IMR-90 (cell line): Measurements from ENCODE around the gene PI4KA. TPM values are rescaled to one million over a fixed set of nuclear protein-coding genes. Genes with fewer than 3 reads are reported as not detected.
A peak's percentile ranks its signal among the peaks of the same experiment; 100 is the strongest.

Source experiments
- ATAC-seq: fragments of 200-7000 bp; cut with Tn5 transposase; 2 replicates; pipeline ENCODE4 v1.9.1; 2020; ENCODE audit warnings: low read depth, mild to moderate bottlenecking, moderate library complexity
- BruUV-seq: library from RNA; stranded (reverse); fragments of 400-500 nt; replicated peaks from 2 replicates; lab custom pipeline; 2021; lab: Mats Ljungman, UMichigan
- CTCF ChIA-PET: fragments of 300-600 bp; formaldehyde crosslinking; extraction: SDS; loops from one replicate; lab custom pipeline; 2021; ENCODE audit warnings: antibody characterized with exemption; lab: Yijun Ruan, JAX
- POLR2A ChIA-PET: fragments of 300-600 bp; sonication (Branson Sonifier 250); formaldehyde crosslinking; loops from one replicate; lab custom pipeline; 2022; ENCODE audit warnings: antibody characterized with exemption; ENCODE audit not compliant: unreplicated experiment; lab: Charles Lee
- DNase-seq: peaks from one replicate; pipeline ENCODE4 v3.0.0; 2013
- H2AFZ ChIP-seq: replicated peaks from 2 replicates; pipeline ENCODE3; 2013; ENCODE audit warnings: low read length, mild to moderate bottlenecking; ENCODE audit not compliant: poor library complexity
- H2AK5ac ChIP-seq: 2 replicates; pipeline ENCODE4 v1.6.1; 2013; ENCODE audit warnings: low read depth, low read length, inconsistent platforms
- H2AK9ac ChIP-seq: replicated peaks from 2 replicates; pipeline ENCODE3; 2013; ENCODE audit warnings: mild to moderate bottlenecking, low read depth, low read length, moderate library complexity; ENCODE audit not compliant: poor library complexity
- H2BK120ac ChIP-seq: 2 replicates; pipeline ENCODE4 v1.6.1; 2013; ENCODE audit warnings: low read depth, low read length, inconsistent platforms
- H2BK15ac ChIP-seq: 3 replicates; pipeline ENCODE4 v1.6.1; 2013; ENCODE audit warnings: low read depth, low read length, inconsistent platforms
- H2BK20ac ChIP-seq: 2 replicates; pipeline ENCODE4 v1.6.1; 2013; ENCODE audit warnings: low read depth, mild to moderate bottlenecking, inconsistent platforms, low read length, moderate library complexity
- H2BK5ac ChIP-seq: 2 replicates; pipeline ENCODE4 v1.6.1; 2013; ENCODE audit warnings: mild to moderate bottlenecking, low read depth, low read length, inconsistent platforms; ENCODE audit not compliant: poor library complexity, severe bottlenecking
- H3K14ac ChIP-seq: replicated peaks from 2 replicates; pipeline ENCODE4 v1.6.1; 2013; ENCODE audit warnings: low read depth, low read length, inconsistent platforms
- H3K18ac ChIP-seq: 2 replicates; pipeline ENCODE4 v1.6.1; 2013; ENCODE audit warnings: low read depth, low read length, control low read depth
- H3K23ac ChIP-seq: 2 replicates; pipeline ENCODE4 v1.6.1; 2013; ENCODE audit warnings: low read depth, low read length, inconsistent platforms
- H3K27ac ChIP-seq: 2 replicates; pipeline ENCODE4 v1.5.1; 2013; ENCODE audit warnings: mild to moderate bottlenecking, control low read depth, low read length; ENCODE audit not compliant: insufficient read depth
- H3K27me3 ChIP-seq: 2 replicates; pipeline ENCODE4 v1.6.1; 2013; ENCODE audit warnings: low read length; ENCODE audit not compliant: control insufficient read depth, insufficient read depth
- H3K36me3 ChIP-seq: 2 replicates; pipeline ENCODE4 v1.6.1; 2013; ENCODE audit warnings: low read length, mixed read lengths; ENCODE audit not compliant: control insufficient read depth, insufficient read depth
- H3K4ac ChIP-seq: 2 replicates; pipeline ENCODE4 v1.6.1; 2013; ENCODE audit warnings: low read depth, low read length, inconsistent platforms
- H3K4me1 ChIP-seq: 2 replicates; pipeline ENCODE4 v1.6.1; 2013; ENCODE audit warnings: low read length, mixed read lengths; ENCODE audit not compliant: control insufficient read depth, insufficient read depth
- H3K4me2 ChIP-seq: 2 replicates; pipeline ENCODE4 v1.6.1; 2013; ENCODE audit warnings: low read depth, mild to moderate bottlenecking, control low read depth, low read length, moderate library complexity
- H3K4me3 ChIP-seq: 2 replicates; pipeline ENCODE4 v1.5.1; 2013; ENCODE audit warnings: low read depth, mild to moderate bottlenecking, control low read depth, low read length, moderate library complexity; ENCODE audit not compliant: insufficient read depth
- H3K56ac ChIP-seq: 2 replicates; pipeline ENCODE4 v1.6.1; 2013; ENCODE audit warnings: low read length, inconsistent platforms; ENCODE audit not compliant: insufficient read depth; ENCODE audit errors: extremely low read depth
- H3K79me1 ChIP-seq, 2 experiments: 2 replicates each; pipeline ENCODE4 v1.6.1; 2013; ENCODE audit warnings: low read length in 2 of 2, inconsistent platforms in 1 of 2, low read depth in 1 of 2
- H3K9ac ChIP-seq: 2 replicates; pipeline ENCODE4 v1.6.1; 2013; ENCODE audit warnings: low read depth, low read length, control low read depth
- H3K9me1 ChIP-seq: 2 replicates; pipeline ENCODE4 v1.6.1; 2013; ENCODE audit warnings: low read length, inconsistent platforms; ENCODE audit not compliant: insufficient read depth
- H3K9me3 ChIP-seq: 2 replicates; pipeline ENCODE4 v1.6.1; 2013; ENCODE audit warnings: low read length; ENCODE audit not compliant: control insufficient read depth, insufficient read depth
- H4K20me1 ChIP-seq: 2 replicates; pipeline ENCODE4 v1.6.1; 2013; ENCODE audit warnings: low read length, inconsistent platforms; ENCODE audit not compliant: insufficient read depth
- H4K5ac ChIP-seq: 2 replicates; pipeline ENCODE4 v1.6.1; 2013; ENCODE audit warnings: mild to moderate bottlenecking, low read depth, low read length, control low read depth
- H4K8ac ChIP-seq, 2 experiments: 2 replicates each; pipeline ENCODE4 v1.6.1; 2013; ENCODE audit warnings: low read depth in 2 of 2, low read length in 2 of 2, control low read depth in 1 of 2, inconsistent platforms in 1 of 2
- H4K91ac ChIP-seq: 2 replicates; pipeline ENCODE4 v1.6.1; 2013; ENCODE audit warnings: low read depth, low read length, inconsistent platforms; ENCODE audit not compliant: insufficient read depth
- BHLHE40 ChIP-seq: fragments of 150-350 bp; IDR thresholded peaks from 2 replicates; pipeline ENCODE4 v1.6.1; 2016; ENCODE audit warnings: mild to moderate bottlenecking, low read depth, low read length
- RAD21 ChIP-seq: IDR thresholded peaks from 2 replicates; pipeline ENCODE4 v1.6.1; 2012; ENCODE audit warnings: low read length, improper control_type of control experiment
- WGBS, 2 experiments: methylation state at CpG; one replicate each; pipeline versions ENCODE4 v1.1.5 to v1.1.7; 2013; ENCODE audit warnings: missing lambda C conversion rate in 2 of 2; ENCODE audit not compliant: insufficient read length in 1 of 2; ENCODE audit errors: extremely low coverage in 2 of 2; 5-methylcytosine and 5-hydroxymethylcytosine counted together
- dilution Hi-C: fragments of 300-500 bp; cut with HindIII; formaldehyde crosslinking; loops from one replicate; pipeline ENCODE4 v1.14.3; 2018; ENCODE audit warnings: low sequenced_read_pairs; ENCODE audit not compliant: unreplicated experiment
- in situ Hi-C: fragments of 300-500 bp; cut with MboI; formaldehyde crosslinking; loops from 3 replicates; pipeline ENCODE4 v1.14.3; 2019; ENCODE audit warnings: low sequenced_read_pairs, inconsistent platforms, mixed read lengths
- intact Hi-C: fragments of 100-400 bp; cut with micrococcal nuclease; formaldehyde crosslinking; loops from 2 replicates; pipeline ENCODE4 v1.10.0; 2022
- polyA plus RNA-seq, 3 experiments: library from polyadenylated mRNA; depleted of rRNA; stranded (reverse); fragments of >200 nt; gene quantifications; 2 replicates each; pipeline ENCODE4 v1.2.3, GENCODE V29; 2012; ENCODE audit warnings: low replicate concordance in 1 of 3
- total RNA-seq: library from RNA; depleted of rRNA; stranded (reverse); fragments of >200 nt; gene quantifications from 2 replicates; pipeline ENCODE4 v1.2.3, GENCODE V29; 2012

The PI4KA gene
- total and polyA plus RNA-seq, 2 of the 4 experiments (the other 2 are of a cell fraction), result 16.8 to 35.5 TPM

GRCh38 chr22:20763630-20764470 lies 94.8 kb downstream of the PI4KA start:
- Histone ChIP-seq H3K4me3 (no peak overlapping the region), H2AFZ (no peak overlapping the region), H3K79me1 (0 out of 4 replicates have a peak, but pooled peaks cover 0 to 5% of the 10 kb centered on the region in 2 experiments), H3K4ac (no peak overlapping the region), H3K27ac (no peak overlapping the region), H3K4me2 (no peak overlapping the region), H3K9ac (no peak overlapping the region), H3K9me3 (no peaks in the 10 kb centered on the region), H3K23ac (no peak overlapping the region), H2BK15ac (no peak overlapping the region), H3K14ac (no peak overlapping the region), H4K8ac (no peak overlapping the region), H3K56ac (no peak overlapping the region), H3K36me3 (peaks cover 40% of the 10 kb centered on the region), H2BK20ac (no peak overlapping the region), H2AK5ac (no peak overlapping the region), H4K91ac (no peak overlapping the region), H3K4me1 (no peaks in the 10 kb centered on the region), H3K27me3 (no peaks in the 10 kb centered on the region), H4K20me1 (no peaks in the 10 kb centered on the region), H3K18ac (no peak overlapping the region), H2AK9ac (peak overlapping the region; percentile 33), H2BK5ac (no peak overlapping the region), H4K5ac (no peak overlapping the region), H2BK120ac (no peak overlapping the region), H3K9me1 (peaks cover 16% of the 10 kb centered on the region)
- ATAC-seq (no peak), DNase-seq (no peak)
- intact Hi-C loops, result no loop called here
- ChIA-PET CTCF (no interaction called here), POLR2A (no interaction called here)
- TF ChIP-seq RAD21 (no peak), BHLHE40 (no peak)
- WGBS, 2 experiments, result 88% methylated on average over 8 of the region's 13 CpGs; no CpG with 5 or more reads in 1 of the 2 experiments
- dilution Hi-C loops, result no loop called here
- BruUV-seq, result no TSS peak
- in situ Hi-C loops, result no loop called here
